T follicular helper cell (primary cell): ENCODE data around the gene HENMT1.
A peak's percentile ranks its signal among the peaks of the same experiment; 100 is the strongest.
"Not testable (repeated sequence)": the region's sequence is repeated elsewhere in the genome, so short reads cannot be mapped to it uniquely, and the experiment has no call there.

Experiments used
- DNase-seq: peaks from one replicate; pipeline ENCODE4 v3.0.0-alpha.2; 2020; ENCODE audit warnings: low read depth

Gene HENMT1

GRCh38 chr1:108671143-108671542 lies 10.2 kb upstream of the HENMT1 start:
- DNase-seq, result no peak

- no peak for DNase-seq
Observed at GRCh38 chr1:108670131-108670773, 9.4 kb upstream of the HENMT1 start.

DNA sequence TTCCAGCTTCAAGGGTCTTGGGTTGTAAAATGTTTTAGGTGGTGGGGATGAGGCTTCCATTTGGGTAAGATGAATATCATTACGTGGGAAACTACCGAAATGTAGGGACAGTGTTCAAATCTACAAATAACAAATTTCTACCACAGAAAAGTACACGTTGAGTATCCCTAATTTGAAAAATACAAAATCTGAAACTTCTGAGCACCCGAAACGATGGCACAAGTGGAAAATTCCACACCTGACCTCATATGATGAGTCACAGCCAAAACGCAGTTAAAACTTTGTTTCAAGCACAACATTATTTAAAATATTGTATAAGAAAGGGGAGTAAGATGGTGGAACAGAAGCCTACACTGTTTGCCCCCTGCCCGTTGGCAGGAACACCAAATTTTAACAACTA lies 8.8 kb upstream of the HENMT1 start:
- DNase-seq, result no peak

DNA sequence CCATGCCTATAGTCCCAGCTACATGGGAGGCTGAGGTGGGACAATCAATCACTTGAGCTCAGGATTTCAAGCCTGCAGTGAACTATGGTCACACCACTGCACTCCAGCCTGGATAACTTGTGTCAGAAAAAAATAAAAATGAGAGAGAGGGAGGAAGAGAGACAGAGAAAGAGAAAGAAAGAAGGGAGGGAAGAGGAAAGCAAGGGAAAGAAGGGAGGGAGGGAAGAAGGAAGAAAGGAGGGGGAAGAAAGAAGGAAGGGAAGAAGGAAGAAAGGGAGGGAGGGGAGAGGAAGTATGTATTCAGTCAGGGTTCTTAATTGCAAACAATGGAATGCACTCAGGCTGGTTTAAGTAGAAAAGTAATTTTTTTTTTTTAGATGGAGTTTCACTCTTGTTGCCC lies 7.9 kb upstream of the HENMT1 start:
- no peak for DNase-seq

- DNase-seq, result not testable (repeated sequence)
Observed at GRCh38 chr1:108667422-108667821, 6.5 kb upstream of the HENMT1 start.

DNA sequence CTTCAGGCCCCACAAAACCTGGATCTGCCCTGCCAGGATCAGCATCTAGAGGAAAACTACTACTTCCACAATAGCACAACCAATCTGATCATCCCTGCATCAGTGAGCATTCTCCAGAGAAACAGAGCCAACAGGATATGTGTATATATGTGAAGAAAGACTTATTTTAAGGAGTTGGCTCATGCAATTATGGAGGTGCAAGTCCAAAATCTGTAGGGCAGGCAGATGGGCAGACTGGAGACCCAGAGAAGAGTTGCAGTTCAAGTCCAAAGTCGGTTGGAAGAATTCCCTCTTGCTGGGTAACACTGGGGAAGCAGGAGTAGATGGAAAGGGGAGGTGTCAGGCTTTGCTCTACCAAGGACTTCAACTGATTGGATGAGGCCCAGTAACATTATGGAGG lies 4.9 kb upstream of the HENMT1 start:
- DNase-seq, result no peak

- DNase-seq, result no peak
Observed at GRCh38 chr1:108665067-108665466, 4.2 kb upstream of the HENMT1 start.

DNA sequence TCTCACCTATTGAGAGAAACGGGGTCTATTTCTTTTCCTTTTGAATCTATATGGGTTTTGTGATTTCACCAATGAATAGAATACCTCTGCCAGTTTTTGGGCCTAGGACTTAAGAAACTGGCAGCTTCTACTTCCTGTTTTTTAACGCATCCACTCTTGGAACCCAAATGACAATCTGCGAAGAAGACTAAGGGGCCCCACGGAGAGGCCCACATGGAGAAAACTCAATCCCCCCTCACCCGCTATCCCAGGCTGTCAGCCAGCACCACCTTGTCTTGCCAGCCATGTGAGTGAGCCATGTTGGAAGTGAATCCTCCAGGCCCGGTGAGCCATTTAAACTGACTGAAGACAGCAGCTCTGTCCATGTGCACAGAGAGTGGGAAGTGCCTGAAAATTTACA lies 3.6 kb upstream of the HENMT1 start:
- no peak for DNase-seq

DNA sequence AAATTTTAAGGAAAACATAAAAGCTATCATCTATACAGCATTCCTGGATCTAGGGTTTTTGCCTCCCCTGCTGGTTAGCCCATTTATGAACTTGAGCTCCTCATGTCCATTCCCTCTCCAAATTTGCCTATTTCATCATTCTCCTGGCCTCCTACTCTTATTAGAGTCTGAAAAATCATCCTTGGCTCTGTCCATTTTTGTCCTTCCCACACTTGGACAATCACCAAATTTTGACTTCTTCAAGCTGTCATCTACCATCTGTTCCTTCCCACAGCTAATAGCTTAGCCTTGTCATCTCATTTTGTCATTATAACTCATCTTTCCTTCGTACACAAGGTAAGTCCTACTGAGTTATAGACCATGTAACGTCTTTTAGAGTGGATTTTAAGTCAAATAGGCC lies 2.2 kb upstream of the HENMT1 start:
- DNase-seq, result no peak

DNA sequence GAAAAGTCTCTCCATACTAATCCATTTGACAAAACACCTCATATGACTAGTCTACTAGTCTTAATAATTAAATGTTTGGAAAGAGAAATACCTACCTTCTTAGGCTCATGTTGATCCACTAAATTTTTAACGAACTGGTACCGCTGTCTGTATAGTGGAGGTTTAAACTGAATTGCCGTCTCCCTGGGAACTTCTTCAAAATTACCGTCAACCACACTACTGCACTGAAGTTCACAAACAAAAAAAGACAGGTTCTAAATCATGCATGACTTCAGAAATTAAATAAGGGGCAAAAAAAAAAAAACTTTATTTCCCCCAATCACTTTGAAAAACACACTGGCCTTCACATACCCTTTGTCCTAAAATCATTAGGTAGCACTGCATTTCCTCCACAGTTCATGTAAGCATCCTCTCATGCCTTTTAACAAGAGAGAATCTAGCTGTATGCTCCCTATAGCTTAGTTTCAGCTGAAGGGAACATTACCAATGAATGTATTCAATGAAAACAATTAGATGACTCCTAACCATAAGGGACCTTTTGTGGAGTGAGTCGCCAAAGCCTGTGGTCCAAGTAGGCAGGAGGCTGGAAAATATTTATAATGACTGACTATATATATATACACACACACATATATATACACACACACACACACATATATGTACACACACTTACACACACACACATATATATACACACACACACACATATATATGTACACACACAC lies 3.4 kb downstream of the HENMT1 start:
- DNase-seq, result no peak

DNA sequence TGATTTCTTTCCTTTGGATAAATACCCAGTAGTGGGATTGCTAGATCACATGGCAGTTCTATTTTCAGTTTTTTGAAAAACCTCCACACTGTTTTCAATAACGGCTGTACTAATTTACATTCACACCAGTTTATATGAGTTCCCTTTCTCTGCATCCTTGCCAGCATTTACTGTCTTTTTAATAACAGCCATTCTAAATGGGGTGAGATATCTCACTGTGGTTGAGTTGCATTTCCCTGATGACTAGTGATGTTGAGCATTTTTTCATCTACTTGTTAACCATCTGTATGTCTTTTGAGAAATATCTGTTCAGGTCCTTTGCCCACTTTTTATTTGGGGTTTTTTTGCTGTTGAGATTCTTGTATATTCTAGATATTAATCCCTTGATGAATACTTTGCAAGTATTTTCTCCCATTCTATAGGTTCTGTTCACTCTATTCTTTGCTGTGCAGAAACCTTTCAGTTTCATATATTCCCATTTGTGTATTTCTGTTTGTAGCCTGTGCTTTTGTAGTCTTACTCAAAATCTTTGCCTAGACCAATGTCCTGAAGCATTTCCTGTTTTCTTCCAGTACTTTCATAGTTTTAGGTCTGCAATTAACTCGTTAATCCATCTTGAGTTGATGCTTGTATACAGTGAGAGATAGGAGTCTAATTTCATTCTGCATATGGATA lies 7.3 kb downstream of the HENMT1 start:
- DNase-seq, result no peak

DNA sequence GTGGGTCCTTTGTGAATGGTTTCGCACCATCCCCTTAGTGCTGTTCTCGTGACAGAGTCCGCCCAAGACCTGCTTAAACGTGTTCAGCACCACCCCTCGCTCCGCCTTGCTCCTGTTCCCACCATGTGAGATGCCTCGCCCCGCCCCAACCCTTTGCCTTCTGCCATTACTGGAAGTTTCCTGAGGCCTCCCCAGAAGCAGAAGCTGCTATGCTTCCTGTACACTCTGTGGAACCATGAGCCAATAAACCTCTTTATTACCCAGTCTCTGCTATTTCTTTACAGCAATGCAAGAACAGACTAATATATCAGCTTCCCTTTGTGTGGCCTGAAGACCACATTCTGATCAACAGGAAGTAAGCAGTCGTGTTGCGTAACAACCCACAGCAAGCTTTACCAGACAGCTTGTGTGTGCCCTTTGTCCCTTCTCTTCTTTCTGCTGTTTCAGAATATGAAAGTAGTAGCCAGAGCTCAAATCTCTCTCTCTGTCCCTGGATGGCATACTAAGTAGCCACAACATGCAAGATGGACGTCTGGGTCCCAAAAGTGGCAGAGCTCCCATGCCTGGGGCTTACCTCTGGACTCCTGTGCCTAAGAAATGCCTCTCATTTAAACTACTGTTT lies 14.1 kb downstream of the HENMT1 start:
- DNase-seq, result peak; percentile 73

DNA sequence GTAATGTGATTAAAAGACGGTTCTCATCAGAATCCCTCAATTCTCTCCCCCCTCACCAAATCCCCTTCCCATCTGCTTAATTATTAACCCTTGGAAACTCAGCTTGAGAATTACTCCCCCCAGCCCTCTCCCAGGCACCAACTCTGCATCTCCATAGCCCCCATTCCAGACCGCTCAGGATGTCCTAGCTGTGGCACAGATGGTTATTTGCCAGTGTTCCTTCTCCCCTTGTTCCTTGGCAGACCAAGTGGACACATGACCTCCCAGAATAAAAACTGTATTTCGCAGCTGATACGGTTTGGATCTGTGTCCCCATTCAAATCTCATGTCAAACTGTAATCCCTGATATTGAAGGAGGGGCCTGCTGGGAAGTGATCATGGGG lies 14.6 kb downstream of the HENMT1 start:
- DNase-seq, result no peak

- no peak for DNase-seq
Observed at GRCh38 chr1:108645564-108646184, 15.2 kb downstream of the HENMT1 start.

DNA sequence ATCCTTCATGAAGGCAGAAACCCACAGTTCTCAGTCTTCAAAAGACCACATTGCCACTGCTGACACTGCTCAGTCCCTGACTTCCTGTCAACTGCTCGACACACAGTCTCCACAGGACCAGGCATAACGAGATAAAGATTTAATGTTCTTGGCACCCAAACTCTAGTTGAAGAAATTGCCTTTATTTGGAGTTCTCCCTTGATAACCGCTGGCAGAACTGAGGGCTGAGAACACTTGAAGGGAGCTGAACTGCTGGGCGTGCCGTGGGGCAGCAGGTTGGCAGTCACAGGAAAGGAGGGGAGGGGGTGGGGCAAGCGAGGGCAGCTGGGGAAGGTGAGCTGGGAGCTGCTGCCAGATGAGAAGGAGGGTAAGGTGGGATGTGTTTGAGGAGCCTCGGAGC lies 15.9 kb downstream of the HENMT1 start:
- peak; percentile 19 for DNase-seq

GRCh38 chr1:108643492-108644335 lies 17.2 kb downstream of the HENMT1 start:
- peak; percentile 36 for DNase-seq

DNA sequence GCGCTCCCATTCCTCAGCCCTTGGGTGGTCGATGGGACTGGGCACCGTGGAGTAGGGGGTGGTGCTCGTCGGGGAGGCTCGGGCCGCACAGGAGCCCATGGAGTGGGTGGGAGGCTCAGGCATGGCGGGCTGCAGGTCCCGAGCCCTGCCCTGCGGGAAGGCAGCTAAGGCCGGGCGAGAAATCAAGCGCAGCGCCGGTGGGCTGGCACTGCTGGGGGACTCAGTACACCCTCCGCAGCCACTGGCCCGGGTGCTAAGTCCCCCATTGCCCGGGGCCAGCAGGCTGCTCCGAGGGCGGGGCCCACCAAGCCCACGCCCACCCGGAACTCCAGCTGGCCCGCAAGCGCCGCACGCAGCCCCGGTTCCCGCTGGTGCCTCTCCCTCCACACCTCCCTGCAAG lies 20.0 kb downstream of the HENMT1 start:
- DNase-seq, result not testable (repeated sequence)

DNA sequence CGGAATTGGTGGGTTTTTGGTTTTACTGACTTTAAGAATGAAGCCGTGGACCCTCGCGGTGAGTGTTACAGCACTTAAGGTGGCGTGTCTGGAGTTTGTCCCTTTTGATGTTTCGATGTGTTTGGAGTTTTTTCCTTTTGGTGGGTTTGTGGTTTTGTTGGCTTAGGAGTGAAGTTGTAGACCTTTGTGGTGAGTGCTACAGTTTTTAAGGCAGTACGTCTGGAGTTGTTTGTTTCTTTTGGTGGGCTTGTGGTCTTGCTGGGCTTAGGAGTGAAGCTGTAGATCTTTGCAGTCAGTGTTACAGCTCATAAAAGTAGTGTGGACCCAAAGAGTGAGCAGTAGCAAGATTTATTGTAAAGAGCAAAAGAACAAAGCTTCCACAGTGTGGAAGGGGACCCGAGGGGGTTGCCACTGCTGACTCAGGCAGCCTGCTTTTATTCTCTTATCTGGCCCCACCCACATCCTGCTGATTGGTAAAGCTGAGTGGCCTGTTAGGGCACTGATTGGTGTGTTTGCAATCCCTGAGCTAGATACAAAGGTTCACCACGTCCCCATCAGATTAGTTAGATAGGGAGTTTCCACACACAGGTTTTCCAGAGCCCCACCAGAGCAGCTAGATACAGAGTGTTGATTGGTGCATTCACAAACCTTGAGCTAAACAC lies 20.9 kb downstream of the HENMT1 start:
- DNase-seq, result no peak

DNA sequence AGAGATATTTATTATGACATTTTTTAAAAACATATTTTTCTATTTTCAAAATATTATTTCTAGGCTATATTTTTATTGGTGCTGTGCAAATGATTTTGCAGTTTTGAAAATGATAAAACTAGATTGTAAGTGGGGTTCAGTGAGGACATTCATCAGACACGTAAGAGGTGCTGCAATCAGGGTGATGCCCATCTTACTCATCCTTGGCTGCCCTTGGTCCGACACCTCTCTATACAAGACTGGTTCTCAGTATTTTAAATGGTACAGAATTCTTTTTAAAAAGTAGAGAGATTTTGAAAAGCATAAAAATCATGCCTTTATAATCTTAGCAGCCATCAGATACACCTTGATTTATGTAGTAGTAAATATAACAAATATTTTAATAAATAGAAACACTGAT lies 24.0 kb downstream of the HENMT1 start:
- DNase-seq, result no peak

DNA sequence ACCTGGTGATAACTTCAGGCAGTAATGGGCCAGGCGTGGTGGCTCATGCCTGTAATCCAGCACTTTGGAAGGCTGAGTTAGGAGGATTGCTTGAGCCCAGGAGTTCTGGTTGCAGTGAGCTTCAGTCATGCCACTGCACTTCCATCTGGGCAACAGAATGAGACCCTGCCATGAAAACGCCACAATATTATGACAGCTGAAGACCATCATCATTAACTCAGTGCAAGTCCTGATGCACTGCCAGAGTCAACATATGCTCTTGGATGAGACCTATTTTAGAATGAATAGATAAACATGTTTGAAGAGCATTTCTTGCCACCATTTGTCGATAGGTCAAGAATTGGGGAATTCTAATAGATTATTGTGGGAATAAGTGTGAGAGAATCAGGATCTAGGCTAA lies 26.4 kb downstream of the HENMT1 start:
- no peak for DNase-seq

DNA sequence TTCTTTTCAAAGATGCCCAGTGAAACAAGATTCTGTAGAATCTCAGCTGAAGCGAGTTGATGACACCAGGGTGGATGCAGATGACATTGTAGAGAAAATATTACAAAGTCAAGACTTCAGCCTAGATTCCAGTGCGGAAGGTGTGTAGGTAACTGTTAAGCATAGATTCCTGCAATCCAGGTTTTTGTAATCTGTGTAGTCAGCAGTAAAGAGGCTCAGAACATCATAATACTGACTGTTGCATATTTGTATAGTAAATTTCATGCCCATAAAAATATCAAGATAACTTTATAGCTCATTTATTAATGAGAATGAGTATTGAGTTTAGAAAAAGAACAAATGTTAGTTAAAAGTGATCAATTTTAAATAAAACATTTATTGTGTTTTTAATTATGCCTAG lies 32.2 kb downstream of the HENMT1 start:
- DNase-seq, result no peak
